Loucy (cell line): ENCODE measurements around the gene HSPBP1.

Experiments used
- CTCF ChIP-seq: fragments of 200-600 bp; sonication (generic); conservative IDR thresholded peaks from 2 replicates; pipeline ENCODE4 v1.5.1; 2014; ENCODE audit warnings: mild to moderate bottlenecking, antibody characterized with exemption, low read length
- EZH2phosphoT487 ChIP-seq: fragments of 200-600 bp; IDR thresholded peaks from 2 replicates; pipeline ENCODE4 v1.6.1; 2018; ENCODE audit warnings: antibody characterized with exemption, mild to moderate bottlenecking, moderate library complexity, borderline replicate concordance

- TF ChIP-seq CTCF, result no peak
- TF ChIP-seq EZH2phosphoT487, result no peak
These were observed 570 bp downstream of the HSPBP1 start for GRCh38 chr19:55279340-55279739.
